Esophagus squamous epithelium (tissue), 4 donors: ENCODE results near the gene KCNQ4.

Experiments used
- CTCF ChIP-seq, 6 experiments: fragments of 450-650 bp in 4 of 6; fragments of 200-600 bp in 2 of 6; sonication (generic) in 2 of 6; IDR thresholded peaks; one replicate each; pipeline ENCODE4 v1.5.1; 2016 to 2019; ENCODE audit warnings: antibody characterized with exemption in 6 of 6, mild to moderate bottlenecking in 4 of 6, moderate library complexity in 4 of 6
- POLR2A ChIP-seq, 4 donors: fragments of 450-650 bp; IDR thresholded peaks; one replicate each; pipeline ENCODE4 v1.6.1; 2017; ENCODE audit warnings: antibody characterized with exemption in 4 of 4, mild to moderate bottlenecking in 4 of 4, moderate library complexity in 3 of 4

- TF ChIP-seq CTCF (IDR thresholded peaks at IDR 0.05) (no peak), POLR2A (IDR thresholded peaks at IDR 0.05) (no peak)
Observed at GRCh38 chr1:40853113-40853884, 69.7 kb downstream of the KCNQ4 start.
